Activated CD4-positive, alpha-beta T cell treated with anti-CD3 and anti-CD28 coated beads for 4 hours (primary cell): Measurements from ENCODE around the gene LRRK1.
"Not testable (repeated sequence)": the region's sequence is repeated elsewhere in the genome, so short reads cannot be mapped to it uniquely, and the experiment has no call there.

Experiments used
- DNase-seq, 2 donors: peaks; one replicate each; pipeline ENCODE4 v3.0.0-alpha.2; 2020

Gene LRRK1

DNA sequence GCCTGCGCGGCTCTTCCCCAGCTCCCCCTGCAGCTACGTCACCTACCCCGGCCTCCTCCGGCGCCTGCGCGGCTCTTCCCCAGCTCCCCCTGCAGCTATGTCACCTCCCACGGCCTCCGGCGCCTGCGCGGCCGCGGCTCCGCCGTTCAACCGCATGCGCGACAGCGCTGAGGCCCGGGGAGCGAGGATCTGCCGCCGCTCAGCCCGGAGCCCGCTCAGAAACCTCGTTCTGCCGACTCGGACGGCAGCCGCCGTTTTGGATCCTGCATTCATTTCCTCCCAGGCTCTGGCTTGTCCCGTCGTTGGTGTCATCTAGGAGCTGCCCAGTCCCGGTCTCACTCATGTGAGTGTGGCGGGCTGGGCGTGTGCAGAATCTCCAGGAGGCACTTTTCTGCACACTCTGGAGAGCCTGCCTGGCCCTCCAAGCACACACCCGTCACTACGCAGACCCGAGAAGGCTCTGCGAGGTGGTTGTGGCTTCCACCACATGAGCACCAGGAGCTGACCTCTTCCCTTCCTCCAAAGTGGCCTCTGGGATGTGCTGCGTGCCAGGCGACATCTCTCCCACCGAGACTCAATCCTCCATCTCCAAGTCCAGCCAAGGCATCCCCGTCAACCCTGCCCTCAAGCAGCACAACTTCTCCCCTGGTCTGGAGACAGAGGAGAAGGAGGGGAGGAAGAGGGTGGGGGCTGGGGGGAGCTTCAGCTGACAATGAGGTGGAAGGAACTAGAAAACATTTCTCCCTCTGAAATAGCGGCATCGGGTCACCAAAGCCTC, 167.4 kb downstream of the LRRK1 start:
- no peak for DNase-seq

DNA sequence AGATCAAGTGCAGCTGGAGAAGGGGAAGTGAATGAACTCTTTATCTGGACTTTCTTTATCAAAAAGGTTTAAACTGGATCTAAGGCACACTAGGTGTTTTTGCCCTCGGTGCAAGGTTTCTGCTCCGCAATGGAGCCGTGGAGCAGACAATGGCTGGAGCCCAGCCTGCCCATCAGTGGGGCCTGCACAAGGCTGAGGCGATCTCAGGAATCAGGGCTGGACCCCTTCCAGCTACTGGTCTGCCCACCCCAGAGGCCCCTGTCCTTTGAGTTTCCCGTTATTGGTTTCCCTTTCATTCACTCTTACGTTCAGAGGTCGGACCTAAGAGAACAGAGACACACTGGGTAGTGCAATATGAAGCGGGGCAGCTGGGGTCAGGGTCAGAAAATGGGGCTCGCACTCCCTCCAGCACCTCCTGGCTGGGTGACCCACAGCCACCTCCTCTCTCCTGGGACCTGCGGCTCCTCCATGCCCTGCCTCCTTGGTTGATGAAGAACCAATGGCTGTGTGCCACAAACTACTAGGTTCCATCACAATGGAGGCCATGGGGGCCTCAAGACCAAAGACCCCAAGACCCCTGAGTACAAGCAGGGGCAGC, 168.1 kb downstream of the LRRK1 start:
- DNase-seq: no peak

DNA sequence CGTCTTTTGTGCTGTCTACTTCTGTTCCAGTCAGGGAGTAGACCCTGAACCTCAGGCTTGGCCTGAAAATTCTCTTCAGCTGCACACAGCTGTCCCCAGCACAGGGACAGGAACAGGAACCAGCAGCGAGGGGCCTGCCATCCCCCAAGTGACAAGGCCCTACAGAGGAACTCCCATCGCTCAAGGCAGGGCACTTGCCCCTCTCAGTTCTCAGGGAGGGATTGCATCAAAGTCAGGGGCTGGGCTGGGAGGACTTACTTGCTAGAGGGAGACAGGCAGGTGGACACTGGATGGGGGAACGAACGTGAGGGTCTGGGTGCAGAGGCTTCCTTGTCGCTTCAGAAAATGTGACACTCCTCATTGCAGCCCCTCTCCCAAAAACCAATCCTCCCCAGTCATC, 169.1 kb downstream of the LRRK1 start:
- DNase-seq: no peak

DNA sequence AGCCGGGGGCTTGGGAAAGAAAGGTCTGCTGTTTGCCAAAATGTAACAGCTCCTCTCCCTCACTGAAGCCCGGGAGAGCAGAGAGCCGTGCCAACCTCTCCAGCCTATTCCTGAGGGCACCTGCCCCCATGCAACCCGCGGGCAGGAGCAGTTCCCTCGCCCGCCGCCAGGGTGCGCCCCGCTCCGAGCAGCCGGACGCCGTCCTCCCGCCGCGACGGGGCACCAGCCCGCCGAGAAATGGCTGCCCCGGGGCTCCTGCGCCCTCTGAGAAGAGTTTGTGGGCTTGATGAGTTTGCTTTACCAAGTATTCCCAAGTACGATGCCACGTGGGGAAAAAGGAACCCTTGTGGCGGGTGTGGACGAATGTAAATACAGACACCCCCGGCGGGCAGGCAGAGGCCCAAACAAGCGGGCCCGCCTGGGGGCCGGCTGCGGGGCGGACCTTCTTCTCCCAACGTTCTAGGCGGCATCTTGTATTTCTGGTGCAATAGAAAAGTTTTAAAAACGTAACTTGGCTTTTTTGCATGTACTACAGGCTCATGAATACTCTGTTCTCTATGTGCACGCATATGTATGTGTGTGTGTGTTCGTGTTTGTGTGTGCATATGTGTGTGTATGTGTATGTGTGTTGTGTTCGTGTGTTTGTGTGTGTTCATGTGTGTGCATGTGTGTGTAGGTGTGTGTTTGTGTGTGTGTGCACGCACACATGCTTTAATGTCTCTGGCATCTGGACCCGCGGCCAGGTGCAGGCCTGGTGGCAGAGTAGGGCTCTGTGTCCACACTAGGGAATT, 169.8 kb downstream of the LRRK1 start:
- DNase-seq: peak; percentile 71 to 81

DNA sequence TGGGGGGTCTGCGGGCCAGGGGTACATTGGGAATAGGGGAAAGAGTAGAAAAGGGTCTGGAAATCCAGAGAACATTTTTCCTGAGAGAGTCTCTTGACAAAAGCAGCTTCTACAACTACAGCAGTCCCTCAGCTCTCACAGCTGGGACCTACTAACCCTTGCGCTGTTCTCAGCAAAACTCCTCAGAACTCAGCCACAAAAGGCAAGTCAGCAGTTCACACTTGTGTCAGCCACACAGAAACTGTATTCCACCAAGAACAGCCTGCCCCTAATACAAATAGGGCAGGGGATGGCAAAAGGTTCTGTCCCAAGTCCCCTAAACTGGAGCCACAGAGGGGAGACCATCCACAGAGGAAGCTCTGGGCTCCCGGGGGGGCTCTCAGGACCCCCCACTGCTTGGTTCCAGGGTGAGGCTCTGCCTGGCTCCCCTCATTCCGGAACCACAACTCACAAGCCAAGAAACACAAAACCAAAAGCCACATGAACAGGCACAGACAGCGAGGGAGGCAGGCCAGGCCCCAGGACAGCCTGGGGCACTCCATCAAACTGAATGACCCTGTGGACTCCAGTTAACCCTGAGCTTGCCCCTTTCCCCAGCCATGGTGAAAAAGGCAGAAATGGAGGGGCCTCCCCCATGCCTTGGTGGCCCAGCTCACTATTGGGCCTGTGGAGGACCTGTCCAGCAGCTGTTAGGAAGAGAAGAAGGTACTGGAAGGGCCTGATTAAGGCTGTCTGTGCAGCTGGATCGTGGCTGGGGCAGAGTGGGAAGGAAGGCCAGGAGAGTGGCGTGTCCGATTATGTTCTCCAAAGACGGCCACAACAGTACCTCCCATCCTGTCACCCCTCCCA, 170.6 kb downstream of the LRRK1 start:
- DNase-seq: no peak

DNA sequence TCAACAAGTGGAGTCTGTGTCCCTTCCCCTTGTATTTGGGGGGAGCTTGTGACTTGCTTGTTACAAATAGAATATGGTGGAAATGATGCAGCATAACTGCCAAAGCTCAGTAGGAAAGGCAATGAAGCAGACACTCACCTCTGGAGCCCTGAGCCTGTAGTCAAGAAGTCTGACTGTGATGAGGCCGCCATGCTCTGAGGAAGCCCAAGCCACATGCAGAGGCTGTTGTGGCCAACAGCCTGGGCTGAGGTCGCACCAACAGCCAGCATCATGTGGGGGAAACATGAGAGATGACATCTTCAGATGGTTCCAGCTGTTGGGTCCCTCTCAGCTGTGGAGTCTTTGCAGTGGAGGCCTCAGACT, 171.3 kb downstream of the LRRK1 start:
- no peak for DNase-seq

DNA sequence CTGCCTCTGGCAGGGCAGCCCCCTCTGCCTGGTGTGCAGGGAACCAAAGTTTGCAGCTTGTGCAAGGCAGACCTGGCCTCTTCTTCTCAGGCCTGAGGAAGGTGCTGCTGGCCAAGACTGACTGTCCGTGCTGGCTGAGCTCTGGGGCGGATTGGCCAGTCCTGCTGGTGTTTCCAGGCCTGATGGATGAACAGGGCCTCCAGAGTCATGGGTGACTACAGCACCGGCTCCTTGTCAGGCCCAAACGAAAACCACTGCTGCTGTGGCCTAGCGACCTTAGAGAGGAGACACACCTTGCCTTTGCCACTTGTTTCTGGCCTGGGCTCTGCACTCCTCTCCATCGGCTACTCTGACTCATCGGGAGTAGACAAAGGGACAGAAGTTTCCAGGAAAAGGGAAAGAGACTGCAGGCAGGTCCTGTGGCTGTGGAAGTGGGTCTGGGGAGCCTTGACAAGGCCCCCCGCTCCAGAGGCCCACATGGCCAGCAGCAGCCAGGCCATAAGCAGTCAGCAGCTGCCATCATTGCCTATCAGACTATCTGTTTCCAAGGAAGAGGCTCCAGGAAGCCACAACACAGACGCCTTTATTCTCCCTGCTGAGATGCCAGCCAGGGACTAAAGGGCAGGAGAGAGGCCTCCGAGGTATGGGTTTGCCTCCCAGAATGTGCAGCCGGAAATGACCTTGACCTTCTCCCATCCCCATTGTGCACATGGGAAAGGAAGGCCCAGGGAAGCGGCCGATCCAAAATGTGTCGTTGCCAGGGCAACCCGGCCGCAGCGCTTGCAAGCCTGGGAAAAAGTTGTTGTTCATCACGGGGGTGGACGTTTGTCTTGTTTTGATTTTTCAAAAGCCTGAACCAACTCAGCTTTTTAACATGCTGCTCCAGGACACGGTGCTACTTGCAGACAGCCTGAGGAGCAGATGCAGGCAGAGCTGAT, 172.2 kb downstream of the LRRK1 start:
- DNase-seq: no peak

DNA sequence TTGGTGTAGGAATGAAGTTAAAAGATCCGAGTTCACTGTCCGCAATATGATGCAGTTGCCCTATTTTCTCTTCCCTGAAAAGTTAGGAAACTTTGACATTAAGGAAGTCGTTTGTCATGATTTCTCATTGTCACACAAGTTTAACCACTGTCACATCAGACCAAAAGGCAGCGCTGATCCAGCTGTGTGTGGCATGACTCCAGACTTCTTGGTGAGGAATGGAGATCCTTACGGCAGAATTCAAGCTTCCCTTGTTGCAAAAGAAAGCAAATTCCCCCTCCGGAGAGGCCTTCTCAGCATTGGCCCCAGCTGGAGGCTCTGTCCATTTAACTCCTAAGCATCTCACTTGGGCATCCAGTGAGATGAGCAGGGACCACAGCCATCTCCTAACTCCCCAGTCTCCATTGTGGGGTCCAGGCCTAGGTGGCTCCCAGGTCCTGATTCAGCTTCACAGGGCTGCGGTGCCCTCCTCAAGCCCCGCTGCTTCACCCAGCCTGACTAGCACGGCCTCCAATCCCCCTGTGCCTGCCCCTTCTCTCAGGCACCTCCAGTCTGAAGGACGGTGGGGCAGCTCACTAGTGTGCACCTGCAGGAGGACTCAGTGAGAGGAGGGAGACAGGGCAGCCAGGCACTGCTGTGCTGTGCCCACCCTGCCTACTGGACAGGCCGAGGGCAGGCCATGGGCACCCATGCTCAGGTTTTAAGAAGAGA, 173.2 kb downstream of the LRRK1 start:
- DNase-seq: no peak

DNA sequence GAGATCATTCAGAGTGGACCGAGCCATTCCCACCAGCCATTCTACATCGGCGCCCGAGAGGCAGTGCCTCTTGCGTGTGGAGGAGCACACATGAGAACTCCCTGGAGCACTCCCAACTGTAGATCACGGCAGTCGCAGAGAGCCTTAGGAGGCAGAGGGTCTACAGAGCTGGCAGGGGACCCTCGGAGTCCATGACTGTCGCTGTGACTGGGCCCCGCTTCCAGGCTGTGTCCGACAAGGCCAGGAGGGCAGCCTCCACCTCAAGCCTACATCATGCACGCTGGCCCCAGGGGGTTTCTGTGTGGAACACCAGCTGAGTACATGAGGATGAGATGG, 173.7 kb downstream of the LRRK1 start:
- DNase-seq: no peak

DNA sequence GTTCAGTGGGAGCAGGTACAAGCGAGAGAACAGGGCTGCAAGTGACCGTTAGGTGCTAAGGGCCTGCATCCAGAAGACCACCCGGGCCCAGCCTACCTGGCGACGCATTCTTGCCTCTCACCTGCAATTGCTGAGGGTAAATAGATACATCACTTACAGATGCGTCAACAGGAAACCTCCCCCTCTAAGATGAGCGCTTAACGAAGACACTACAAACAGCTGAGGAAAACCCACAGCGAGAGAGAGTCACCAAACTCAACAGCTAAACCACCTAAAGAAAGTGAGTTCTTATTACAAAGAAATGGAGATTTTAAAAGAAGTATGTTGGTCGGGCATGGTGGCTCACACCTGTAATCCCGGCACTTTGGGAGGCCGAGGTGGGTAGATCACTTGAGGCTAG, 174.8 kb downstream of the LRRK1 start:
- no peak for DNase-seq

DNA sequence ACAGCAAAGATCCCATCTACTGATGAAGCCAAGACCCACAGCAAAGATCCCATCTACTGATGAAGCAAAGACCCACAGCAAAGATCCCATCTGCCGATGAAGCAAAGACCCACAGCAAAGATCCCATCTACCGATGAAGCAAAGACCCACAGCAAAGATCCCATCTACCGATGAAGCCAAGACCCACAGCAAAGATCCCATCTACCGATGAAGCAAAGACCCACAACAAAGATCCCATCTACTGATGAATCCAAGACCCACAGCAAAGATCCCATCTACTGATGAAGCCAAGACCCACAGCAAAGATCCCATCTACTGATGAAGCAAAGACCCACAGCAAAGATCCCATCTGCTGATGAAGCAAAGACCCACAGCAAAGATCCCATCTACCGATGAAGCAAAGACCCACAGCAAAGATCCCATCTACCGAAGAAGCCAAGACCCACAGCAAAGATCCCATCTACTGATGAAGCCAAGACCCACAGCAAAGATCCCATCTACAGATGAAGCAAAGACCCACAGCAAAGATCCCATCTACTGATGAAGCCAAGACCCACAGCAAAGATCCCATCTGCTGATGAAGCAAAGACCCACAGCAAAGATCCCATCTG, 176.7 kb downstream of the LRRK1 start:
- not testable (repeated sequence) for DNase-seq

DNA sequence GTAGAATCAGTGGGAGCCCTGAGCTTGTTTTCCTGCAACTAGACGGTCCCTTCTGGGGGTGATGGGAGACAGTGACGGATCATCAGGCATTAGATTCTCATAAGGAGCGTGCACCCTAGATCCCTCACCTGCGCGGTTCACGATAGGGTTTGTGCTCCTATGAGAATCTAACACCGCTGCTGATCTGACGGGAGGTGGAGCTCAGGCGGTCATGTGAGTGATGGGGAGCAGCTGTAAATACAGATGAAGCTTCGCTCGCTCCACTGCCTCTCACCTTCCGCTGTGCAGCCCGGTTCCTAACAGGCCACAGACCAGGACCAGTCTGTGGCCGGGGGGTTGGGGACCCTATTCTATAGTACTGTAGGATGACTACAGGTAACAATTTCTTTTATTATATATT, 178.0 kb downstream of the LRRK1 start:
- no peak for DNase-seq

DNA sequence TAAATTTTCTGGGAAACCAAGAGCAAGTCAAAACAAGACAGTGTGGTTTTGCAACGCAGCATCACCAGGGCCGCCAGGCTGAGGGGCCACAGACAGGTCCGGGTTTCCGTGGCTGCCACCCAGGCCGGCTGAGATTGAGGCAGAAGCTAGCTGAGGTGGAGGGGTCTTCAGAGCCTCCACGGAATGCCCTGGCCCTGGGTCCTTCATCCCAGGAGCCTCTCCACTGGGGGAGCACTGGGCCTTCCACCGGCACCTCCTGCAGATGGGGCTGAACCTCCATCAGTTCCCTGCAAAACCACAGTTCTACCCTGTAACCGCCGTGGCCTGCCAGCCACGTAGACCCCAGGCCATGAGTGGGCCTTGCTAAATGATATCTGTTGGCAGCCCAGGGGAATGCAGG, 180.0 kb downstream of the LRRK1 start:
- DNase-seq: no peak

DNA sequence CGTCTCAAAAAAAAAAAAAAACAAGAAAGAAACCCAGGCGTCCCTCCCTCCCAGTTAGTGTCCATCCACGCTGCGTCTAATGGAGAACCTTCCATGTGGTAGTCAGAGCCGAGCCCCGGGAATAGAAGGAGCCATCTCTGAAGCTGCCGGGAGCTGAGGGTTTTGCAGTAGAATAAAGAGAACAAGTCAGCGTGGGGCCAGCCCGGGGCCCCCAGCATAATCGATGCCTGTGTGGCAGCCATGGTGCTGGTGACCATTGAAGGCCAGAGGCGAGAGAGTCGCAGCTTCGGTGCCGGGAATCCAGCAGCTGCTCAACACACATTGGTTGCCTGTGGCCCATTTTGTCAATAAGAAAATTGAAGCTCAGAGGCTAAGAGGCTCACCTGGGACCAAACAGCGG, 181.0 kb downstream of the LRRK1 start:
- DNase-seq: no peak

DNA sequence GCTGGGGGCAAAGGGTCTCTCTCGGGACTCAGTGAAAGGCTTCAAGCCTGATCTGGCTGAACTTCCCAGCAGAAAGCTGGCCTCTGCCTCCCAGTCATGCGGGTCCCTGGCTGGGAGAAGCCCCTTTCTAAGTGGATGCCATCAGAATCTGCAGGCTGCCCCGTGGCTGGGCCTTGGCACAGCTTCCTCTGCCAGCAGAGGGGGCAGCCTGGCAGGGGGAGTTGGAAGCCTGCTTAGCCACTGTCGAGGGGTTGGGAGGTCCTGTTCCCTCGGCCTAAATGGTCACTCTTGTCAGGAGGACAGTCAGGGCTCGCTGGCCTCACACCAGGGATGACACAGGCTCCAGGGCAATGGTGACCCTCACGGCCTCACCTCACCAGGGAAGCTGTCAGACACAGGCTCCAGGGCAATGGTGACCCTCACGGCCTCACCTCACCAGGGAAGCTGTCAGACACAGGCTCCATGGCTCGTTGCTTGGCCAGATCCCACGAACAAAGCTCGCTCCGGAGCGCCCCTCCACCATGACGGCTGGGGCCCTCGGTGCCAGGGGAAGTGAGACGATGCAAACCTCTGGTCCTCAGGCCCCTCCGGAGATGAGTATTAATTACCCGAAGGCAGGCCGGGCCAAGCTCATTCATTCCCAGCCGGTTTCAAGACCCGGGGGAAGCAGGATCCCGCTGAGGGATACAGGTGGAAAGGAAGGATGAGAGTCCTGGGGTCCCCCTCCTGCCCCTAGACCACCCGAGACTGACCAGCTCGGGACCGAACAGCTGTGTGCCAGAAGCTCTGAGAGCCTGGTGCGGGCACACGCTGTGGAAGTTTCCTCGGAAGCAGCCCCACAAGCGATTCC, 181.7 kb downstream of the LRRK1 start:
- DNase-seq: no peak

DNA sequence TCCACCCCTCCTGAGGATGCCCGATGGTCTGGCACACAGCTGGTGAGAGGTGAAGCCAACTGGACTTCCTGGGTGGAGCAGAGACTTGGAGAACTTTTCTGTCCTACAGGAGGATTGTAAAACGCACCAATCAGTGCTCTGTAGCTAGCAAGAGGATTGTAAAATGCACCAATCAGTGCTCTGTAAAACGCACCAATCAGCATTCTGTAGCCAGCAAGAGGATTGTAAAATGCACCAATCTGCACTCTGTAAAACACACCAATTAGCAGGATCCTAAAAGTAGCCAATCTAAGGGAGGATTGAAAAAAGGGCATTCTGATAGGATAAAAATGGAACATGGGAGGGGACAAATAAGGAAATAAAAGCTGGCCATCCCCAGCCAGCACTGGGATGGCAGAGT, 182.5 kb downstream of the LRRK1 start:
- DNase-seq: no peak

DNA sequence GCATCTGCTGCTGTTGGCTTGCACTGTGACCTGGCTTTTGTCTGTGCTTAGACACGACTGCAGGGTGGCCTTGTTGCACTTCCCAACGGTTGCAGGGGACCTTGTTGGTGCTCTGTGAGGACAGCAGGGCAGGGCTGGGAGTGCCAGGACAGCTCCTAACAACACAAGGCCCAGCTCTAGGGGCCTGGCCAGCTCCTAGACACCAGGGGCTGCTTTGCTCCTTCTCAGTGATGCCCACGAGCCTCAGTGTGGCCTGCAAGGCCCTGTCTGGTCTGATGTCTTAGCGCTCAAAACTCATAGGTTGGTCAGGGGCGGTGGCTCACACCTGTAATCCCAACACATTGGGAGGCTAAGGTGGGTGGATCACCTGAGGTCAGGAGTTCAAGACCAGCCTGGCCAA, 183.6 kb downstream of the LRRK1 start:
- DNase-seq: no peak

DNA sequence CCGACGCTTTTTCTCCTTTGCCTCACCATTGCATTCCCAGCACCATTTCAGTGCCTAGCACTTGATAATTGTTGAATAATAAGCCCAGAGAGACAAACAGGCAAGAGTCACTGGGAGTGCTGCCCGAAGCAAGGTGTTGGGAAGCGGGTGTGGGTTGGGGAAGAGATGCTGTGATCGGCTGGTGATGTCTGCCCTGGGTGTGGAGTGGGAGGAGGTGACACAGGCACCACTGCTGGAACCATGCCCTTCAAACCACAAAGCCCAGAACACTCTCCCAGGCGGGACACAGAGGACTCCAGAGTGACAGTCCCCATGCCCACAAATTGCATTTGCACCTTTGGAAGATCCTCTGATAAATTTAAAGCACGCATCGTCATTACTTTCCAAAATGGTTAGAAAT, 184.4 kb downstream of the LRRK1 start:
- no peak for DNase-seq

DNA sequence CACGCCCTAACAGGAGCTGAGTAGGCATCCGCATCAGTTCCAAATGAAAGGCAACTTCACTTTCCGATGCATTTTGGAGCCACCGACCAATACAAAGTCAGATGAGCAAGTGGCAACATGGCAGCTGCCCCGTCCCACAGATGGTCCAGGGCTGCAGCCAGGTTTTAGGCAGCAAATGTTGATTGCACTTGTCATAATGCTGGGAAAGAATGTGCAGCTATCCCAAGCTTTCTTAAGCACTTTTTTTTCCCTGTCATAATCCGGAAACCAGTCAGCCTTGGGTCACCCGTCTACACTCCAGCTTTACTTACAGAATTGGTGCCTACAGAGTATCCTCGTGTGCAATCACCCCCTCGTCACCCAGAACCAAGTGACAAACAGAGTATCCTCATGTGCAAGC, 185.0 kb downstream of the LRRK1 start:
- no peak for DNase-seq
